OCI-LY3 (cell line): Measurements from ENCODE around the gene SIGMAR1.

Experiments used
- EZH2phosphoT487 ChIP-seq: fragments of 200-600 bp; shearing (Covaris generic); IDR thresholded peaks from 2 replicates; pipeline ENCODE4 v1.6.1; 2018; ENCODE audit warnings: antibody characterized with exemption, mixed run types, low read depth
- TF ChIP-seq, protein P1 (sequence below): fragments of 200-600, 300-600 bp; sonication (generic); IDR thresholded peaks from 2 replicates; pipeline ENCODE4 v1.5.1; 2014; ENCODE audit warnings: antibody characterized with exemption, low read length, low read depth

DNA sequence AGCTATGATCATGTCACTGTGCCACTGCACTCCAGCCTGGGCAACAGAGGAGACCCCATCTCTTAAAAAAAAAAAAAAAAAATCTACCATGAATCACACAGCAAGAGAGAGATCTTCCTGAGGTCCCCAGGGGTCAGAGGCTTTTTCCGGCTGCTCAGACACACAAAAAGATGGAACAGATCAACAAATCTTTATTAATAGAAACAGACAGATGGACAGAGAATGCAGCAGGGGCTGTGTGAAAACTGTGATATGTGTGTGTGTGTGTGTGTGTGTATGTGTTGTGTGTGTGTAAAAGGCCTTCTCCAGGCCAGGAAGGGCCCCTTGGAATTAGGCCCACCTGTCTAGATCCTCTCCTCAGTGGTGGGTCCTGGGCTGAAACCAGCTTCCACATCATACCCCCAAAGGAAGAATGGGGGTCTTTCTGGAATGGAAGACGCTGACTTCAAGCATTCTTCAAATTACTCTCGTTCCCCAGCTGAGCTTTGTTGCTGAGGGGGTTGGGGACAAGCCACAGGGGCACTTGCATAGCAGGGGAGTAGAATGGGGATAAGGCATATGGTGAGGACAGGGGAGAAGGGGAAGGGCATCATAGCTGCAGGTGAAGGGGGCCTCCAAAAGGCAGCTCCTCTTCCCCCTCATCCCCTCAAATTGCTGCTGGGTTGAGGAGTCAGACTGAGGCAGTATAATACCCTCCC is 2.9 kb downstream of the SIGMAR1 start:
- no peak for TF ChIP-seq EZH2phosphoT487
- TF ChIP-seq, protein P1, sequence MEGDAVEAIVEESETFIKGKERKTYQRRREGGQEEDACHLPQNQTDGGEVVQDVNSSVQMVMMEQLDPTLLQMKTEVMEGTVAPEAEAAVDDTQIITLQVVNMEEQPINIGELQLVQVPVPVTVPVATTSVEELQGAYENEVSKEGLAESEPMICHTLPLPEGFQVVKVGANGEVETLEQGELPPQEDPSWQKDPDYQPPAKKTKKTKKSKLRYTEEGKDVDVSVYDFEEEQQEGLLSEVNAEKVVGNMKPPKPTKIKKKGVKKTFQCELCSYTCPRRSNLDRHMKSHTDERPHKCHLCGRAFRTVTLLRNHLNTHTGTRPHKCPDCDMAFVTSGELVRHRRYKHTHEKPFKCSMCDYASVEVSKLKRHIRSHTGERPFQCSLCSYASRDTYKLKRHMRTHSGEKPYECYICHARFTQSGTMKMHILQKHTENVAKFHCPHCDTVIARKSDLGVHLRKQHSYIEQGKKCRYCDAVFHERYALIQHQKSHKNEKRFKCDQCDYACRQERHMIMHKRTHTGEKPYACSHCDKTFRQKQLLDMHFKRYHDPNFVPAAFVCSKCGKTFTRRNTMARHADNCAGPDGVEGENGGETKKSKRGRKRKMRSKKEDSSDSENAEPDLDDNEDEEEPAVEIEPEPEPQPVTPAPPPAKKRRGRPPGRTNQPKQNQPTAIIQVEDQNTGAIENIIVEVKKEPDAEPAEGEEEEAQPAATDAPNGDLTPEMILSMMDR = no peak
